ENCODE data around the gene MDM2.

DNA sequence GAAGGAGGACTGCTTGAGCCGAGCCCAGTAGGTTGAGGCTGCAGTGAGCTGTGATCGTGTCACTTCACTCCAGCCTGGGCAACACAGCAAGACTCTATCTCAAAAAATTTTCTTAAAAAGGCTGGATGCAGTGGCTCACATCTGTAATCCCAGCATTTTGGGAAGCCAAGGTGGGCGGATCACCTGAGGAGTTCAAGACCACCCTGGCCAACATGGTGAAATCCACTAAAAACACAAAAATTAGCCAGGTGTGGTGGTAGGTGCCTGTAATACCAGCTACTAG lies 17.1 kb upstream of the MDM2 start:
- TF ChIP-seq EZH2 (IDR thresholded peaks at IDR 0.05) (no peak), POLR2AphosphoS5 (IDR thresholded peaks at IDR 0.05; ENCODE audit: borderline replicate concordance, low read depth, low read length) (no peak)
